ENCODE data around the gene BCLAF1.

The BCLAF1 gene

GRCh38 chr6:136249811-136250685, 39.6 kb downstream of the BCLAF1 start, which contains the start of gene MTFR2:
Gene MTFR2 (minus strand): TSS chr6:136250311. CDS start chr6:136249099, 1,212 bp downstream.
- peak; percentile 99 to 100 for DNase-seq (ENCODE audit: low read depth in 1 of 2, low spot score in 1 of 2)
- peak within 1 kb of the TSS; percentile 80 for H3K27ac ChIP-seq (replicated peaks)
- TF ChIP-seq SPI1 (IDR thresholded peaks at IDR 0.05; ENCODE audit: borderline replicate concordance, low read depth) (peak; percentile 61; the same call in 1 of the 2 replicates), GABPA (IDR thresholded peaks at IDR 0.05; ENCODE audit: low read depth) (peak; percentile 44; the same call in 1 of the 2 replicates), POLR2AphosphoS5 (IDR thresholded peaks at IDR 0.05; ENCODE audit: low read depth) (peak; percentile 78)
- TF ChIP-seq, protein P1, sequence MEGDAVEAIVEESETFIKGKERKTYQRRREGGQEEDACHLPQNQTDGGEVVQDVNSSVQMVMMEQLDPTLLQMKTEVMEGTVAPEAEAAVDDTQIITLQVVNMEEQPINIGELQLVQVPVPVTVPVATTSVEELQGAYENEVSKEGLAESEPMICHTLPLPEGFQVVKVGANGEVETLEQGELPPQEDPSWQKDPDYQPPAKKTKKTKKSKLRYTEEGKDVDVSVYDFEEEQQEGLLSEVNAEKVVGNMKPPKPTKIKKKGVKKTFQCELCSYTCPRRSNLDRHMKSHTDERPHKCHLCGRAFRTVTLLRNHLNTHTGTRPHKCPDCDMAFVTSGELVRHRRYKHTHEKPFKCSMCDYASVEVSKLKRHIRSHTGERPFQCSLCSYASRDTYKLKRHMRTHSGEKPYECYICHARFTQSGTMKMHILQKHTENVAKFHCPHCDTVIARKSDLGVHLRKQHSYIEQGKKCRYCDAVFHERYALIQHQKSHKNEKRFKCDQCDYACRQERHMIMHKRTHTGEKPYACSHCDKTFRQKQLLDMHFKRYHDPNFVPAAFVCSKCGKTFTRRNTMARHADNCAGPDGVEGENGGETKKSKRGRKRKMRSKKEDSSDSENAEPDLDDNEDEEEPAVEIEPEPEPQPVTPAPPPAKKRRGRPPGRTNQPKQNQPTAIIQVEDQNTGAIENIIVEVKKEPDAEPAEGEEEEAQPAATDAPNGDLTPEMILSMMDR (IDR thresholded peaks at IDR 0.05; ENCODE audit: insufficient read depth, low read length) = no peak
- TF ChIP-seq, protein P2, sequence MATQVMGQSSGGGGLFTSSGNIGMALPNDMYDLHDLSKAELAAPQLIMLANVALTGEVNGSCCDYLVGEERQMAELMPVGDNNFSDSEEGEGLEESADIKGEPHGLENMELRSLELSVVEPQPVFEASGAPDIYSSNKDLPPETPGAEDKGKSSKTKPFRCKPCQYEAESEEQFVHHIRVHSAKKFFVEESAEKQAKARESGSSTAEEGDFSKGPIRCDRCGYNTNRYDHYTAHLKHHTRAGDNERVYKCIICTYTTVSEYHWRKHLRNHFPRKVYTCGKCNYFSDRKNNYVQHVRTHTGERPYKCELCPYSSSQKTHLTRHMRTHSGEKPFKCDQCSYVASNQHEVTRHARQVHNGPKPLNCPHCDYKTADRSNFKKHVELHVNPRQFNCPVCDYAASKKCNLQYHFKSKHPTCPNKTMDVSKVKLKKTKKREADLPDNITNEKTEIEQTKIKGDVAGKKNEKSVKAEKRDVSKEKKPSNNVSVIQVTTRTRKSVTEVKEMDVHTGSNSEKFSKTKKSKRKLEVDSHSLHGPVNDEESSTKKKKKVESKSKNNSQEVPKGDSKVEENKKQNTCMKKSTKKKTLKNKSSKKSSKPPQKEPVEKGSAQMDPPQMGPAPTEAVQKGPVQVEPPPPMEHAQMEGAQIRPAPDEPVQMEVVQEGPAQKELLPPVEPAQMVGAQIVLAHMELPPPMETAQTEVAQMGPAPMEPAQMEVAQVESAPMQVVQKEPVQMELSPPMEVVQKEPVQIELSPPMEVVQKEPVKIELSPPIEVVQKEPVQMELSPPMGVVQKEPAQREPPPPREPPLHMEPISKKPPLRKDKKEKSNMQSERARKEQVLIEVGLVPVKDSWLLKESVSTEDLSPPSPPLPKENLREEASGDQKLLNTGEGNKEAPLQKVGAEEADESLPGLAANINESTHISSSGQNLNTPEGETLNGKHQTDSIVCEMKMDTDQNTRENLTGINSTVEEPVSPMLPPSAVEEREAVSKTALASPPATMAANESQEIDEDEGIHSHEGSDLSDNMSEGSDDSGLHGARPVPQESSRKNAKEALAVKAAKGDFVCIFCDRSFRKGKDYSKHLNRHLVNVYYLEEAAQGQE (IDR thresholded peaks at IDR 0.05; ENCODE audit: insufficient replicate concordance, low read depth) = peak; percentile 17
- H3K4me3 ChIP-seq (replicated peaks; ENCODE audit: insufficient read depth, low read length) = peak within 1 kb of the TSS; percentile 97
- no peaks in the 10 kb centered on the region for H3K27me3 ChIP-seq (ENCODE audit: insufficient read depth, poor library complexity, severe bottlenecking)

GRCh38 chr6:136249336-136249735, 40.3 kb downstream of the BCLAF1 start:
- no peak for DNase-seq (ENCODE audit: low read depth in 1 of 2, low spot score in 1 of 2)
- Histone ChIP-seq H3K27me3 (ENCODE audit: insufficient read depth, poor library complexity, severe bottlenecking) (no peaks in the 10 kb centered on the region), H3K27ac (replicated peaks) (peak overlapping the region; percentile 80), H3K4me3 (replicated peaks; ENCODE audit: insufficient read depth, low read length) (peak overlapping the region; percentile 97)
- TF ChIP-seq, protein P1 (IDR thresholded peaks at IDR 0.05; ENCODE audit: insufficient read depth, low read length) = no peak
- TF ChIP-seq GABPA (IDR thresholded peaks at IDR 0.05; ENCODE audit: low read depth) (no peak), POLR2AphosphoS5 (IDR thresholded peaks at IDR 0.05; ENCODE audit: low read depth) (no peak), SPI1 (IDR thresholded peaks at IDR 0.05; ENCODE audit: borderline replicate concordance, low read depth) (no peak)
- TF ChIP-seq, protein P2 (IDR thresholded peaks at IDR 0.05; ENCODE audit: insufficient replicate concordance, low read depth) = no peak

DNA sequence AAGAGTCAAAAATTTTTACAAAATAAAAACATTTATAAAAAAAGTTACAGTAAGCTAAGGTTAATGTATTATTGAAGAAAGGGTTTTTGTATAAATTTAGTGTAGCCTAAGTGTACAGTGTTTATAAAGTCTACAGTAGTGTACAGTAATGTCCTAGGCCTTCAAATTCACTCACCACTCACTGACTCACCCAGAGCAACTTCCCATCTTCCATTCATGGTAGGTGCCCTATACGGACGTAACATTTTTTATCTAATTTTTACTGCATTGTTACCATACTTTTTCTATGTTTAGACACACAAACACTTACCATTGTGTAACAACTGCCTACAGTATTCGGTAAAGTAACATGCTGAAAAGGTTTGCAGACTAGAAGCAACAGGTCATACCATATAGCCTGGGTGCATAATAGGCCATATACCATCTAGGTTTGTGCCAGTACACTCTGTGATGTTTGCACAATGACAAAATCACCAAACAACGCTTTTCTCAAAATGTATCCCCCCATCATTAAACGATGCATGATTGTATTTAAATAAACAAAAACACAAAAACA, 45.5 kb downstream of the BCLAF1 start:
- no peaks in the 10 kb centered on the region for H3K27me3 ChIP-seq (ENCODE audit: insufficient read depth, poor library complexity, severe bottlenecking)
- no peak overlapping the region for H3K4me3 ChIP-seq (replicated peaks; ENCODE audit: insufficient read depth, low read length)
- DNase-seq (ENCODE audit: low read depth in 1 of 2, low spot score in 1 of 2) = no peak
- TF ChIP-seq, protein P1 (IDR thresholded peaks at IDR 0.05; ENCODE audit: insufficient read depth, low read length) = no peak
- TF ChIP-seq GABPA (IDR thresholded peaks at IDR 0.05; ENCODE audit: low read depth) (no peak), SPI1 (IDR thresholded peaks at IDR 0.05; ENCODE audit: borderline replicate concordance, low read depth) (no peak), POLR2AphosphoS5 (IDR thresholded peaks at IDR 0.05; ENCODE audit: low read depth) (no peak)
- TF ChIP-seq, protein P2 (IDR thresholded peaks at IDR 0.05; ENCODE audit: insufficient replicate concordance, low read depth) = no peak
- no peak overlapping the region for H3K27ac ChIP-seq (replicated peaks)

All from HL-60 (cell line).